HepG2 (cell line): ENCODE data around the gene PRRT1B. TPM values are rescaled to one million over a fixed set of nuclear protein-coding genes. Genes with fewer than 3 reads are reported as not detected.

Experiments used
- EEA1 ChIP-seq: sonication (generic); formaldehyde crosslinking; IDR thresholded peaks from 2 replicates; pipeline ENCODE4 v1.5.1; 2020; ENCODE audit warnings: mild to moderate bottlenecking, missing genetic modification reagents, borderline replicate concordance
- GMEB2 ChIP-seq: IDR thresholded peaks from 2 replicates; pipeline ENCODE4 v1.6.1; 2016; ENCODE audit warnings: missing biosample characterization, missing genetic modification reagents, low read depth
- HNF1A ChIP-seq, 2 experiments: sonication (generic) in 1 of 2; formaldehyde crosslinking in 1 of 2; IDR thresholded peaks; 2 replicates each; pipeline versions ENCODE4 v1.4.0 to v1.6.1; 2016 to 2020; ENCODE audit warnings: borderline replicate concordance in 1 of 2, low read depth in 1 of 2, mild to moderate bottlenecking in 1 of 2, missing genetic modification reagents in 1 of 2
- KLF13 ChIP-seq: sonication (generic); formaldehyde crosslinking; IDR thresholded peaks from 2 replicates; pipeline ENCODE4 v1.4.0; 2020; ENCODE audit warnings: mild to moderate bottlenecking, missing genetic modification reagents
- MBNL3 ChIP-seq: fragments of 250-450 bp; sonication (Bioruptor Pico); conservative IDR thresholded peaks from 2 replicates; pipeline ENCODE4 v1.8.0; 2022; ENCODE audit warnings: mild to moderate bottlenecking, inconsistent platforms
- NONO ChIP-seq, 2 experiments: fragments of 450-650 bp in 1 of 2; sonication (generic) in 1 of 2; formaldehyde crosslinking in 1 of 2; IDR thresholded peaks in 1 of 2; conservative IDR thresholded peaks in 1 of 2; 2 replicates each; pipeline versions ENCODE4 v1.6.1 to v1.8.0; 2017 to 2022; ENCODE audit warnings: mild to moderate bottlenecking in 1 of 2, missing genetic modification reagents in 1 of 2, moderate library complexity in 1 of 2
- SMAD3 ChIP-seq: sonication (generic); formaldehyde crosslinking; IDR thresholded peaks from 2 replicates; pipeline ENCODE4 v1.4.0; 2020; ENCODE audit warnings: missing genetic modification reagents
- STAT6 ChIP-seq: sonication (generic); formaldehyde crosslinking; IDR thresholded peaks from 2 replicates; pipeline ENCODE4 v1.4.0; 2020; ENCODE audit warnings: missing genetic modification reagents, mild to moderate bottlenecking, borderline replicate concordance
- ZFP82 ChIP-seq: sonication (generic); formaldehyde crosslinking; IDR thresholded peaks from 2 replicates; pipeline ENCODE4 v1.5.1; 2020; ENCODE audit warnings: mild to moderate bottlenecking, missing genetic modification reagents, borderline replicate concordance
- ZNF276 ChIP-seq: sonication (generic); formaldehyde crosslinking; IDR thresholded peaks from 2 replicates; pipeline ENCODE4 v1.4.0; 2020; ENCODE audit warnings: mild to moderate bottlenecking, low read depth, missing genetic modification reagents
- polyA plus RNA-seq, 8 experiments: library from polyadenylated mRNA; depleted of rRNA in 3 of 8; stranded (reverse) in 7 of 8; unstranded in 1 of 8; fragments of >200 nt; fragmentation: Illumina TruSeq in 4 of 8; extraction: Trizol in 4 of 8; gene quantifications; 2 replicates each; pipeline versions ENCODE4 v1.2.1 to v1.2.3, GENCODE V29; 2011 to 2016; ENCODE audit warnings: low read depth in 4 of 8, missing spikeins in 1 of 8, mixed read lengths in 1 of 8; ENCODE audit not compliant: insufficient read depth in 1 of 8
- total RNA-seq, 5 experiments: library from RNA; depleted of rRNA; stranded (reverse); fragments of >200 nt; fragmentation: Illumina TruSeq; extraction: Trizol; gene quantifications; 2 replicates each; pipeline ENCODE4 v1.2.3, GENCODE V29; 2016; ENCODE audit warnings: low read depth in 1 of 5
- TF ChIP-seq, protein P1 (sequence below): sonication (generic); formaldehyde crosslinking; IDR thresholded peaks from 2 replicates; pipeline ENCODE4 v1.8.1; 2022; ENCODE audit warnings: low read depth, mild to moderate bottlenecking, missing genetic modification reagents
- TF ChIP-seq, protein P2 (sequence below): IDR thresholded peaks from 2 replicates; pipeline ENCODE4 v1.6.1; 2012; ENCODE audit warnings: inconsistent platforms

Gene PRRT1B
- total and polyA plus RNA-seq, 2 of the 13 experiments (the other 11 are each of a cell fraction or from before 2014, with no cell fraction given) = not detected

GRCh38 chr9:131502781-131503625 is 42.3 kb upstream of the PRRT1B start, which contains the start of gene POMT1 (continued):
- no peak for TF ChIP-seq NONO (IDR thresholded peaks at IDR 0.05)
- peak; percentile 89 for TF ChIP-seq NONO (CRISPR knock-in tag; conservative IDR thresholded peaks at IDR 0.05)
- no peak for TF ChIP-seq GMEB2 (CRISPR knock-in tag)
- TF ChIP-seq, protein P1, sequence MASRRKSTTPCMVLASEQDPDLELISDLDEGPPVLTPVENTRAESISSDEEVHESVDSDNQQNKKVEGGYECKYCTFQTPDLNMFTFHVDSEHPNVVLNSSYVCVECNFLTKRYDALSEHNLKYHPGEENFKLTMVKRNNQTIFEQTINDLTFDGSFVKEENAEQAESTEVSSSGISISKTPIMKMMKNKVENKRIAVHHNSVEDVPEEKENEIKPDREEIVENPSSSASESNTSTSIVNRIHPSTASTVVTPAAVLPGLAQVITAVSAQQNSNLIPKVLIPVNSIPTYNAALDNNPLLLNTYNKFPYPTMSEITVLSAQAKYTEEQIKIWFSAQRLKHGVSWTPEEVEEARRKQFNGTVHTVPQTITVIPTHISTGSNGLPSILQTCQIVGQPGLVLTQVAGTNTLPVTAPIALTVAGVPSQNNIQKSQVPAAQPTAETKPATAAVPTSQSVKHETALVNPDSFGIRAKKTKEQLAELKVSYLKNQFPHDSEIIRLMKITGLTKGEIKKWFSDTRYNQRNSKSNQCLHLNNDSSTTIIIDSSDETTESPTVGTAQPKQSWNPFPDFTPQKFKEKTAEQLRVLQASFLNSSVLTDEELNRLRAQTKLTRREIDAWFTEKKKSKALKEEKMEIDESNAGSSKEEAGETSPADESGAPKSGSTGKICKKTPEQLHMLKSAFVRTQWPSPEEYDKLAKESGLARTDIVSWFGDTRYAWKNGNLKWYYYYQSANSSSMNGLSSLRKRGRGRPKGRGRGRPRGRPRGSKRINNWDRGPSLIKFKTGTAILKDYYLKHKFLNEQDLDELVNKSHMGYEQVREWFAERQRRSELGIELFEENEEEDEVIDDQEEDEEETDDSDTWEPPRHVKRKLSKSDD (CRISPR knock-in tag) = peak; percentile 57; the same call in 1 of the 2 replicates
- peak; percentile 77; the same call in 1 of the 2 replicates for TF ChIP-seq KLF13 (CRISPR knock-in tag)
- TF ChIP-seq EEA1 (CRISPR knock-in tag) = no peak
- TF ChIP-seq SMAD3 = no peak
- TF ChIP-seq ZFP82 (CRISPR knock-in tag) = peak; percentile 57; the same call in 1 of the 2 replicates
- no peak for TF ChIP-seq MBNL3 (CRISPR knock-in tag)
- TF ChIP-seq, protein P2, sequence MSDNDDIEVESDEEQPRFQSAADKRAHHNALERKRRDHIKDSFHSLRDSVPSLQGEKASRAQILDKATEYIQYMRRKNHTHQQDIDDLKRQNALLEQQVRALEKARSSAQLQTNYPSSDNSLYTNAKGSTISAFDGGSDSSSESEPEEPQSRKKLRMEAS = peak; percentile 84
- TF ChIP-seq STAT6 (CRISPR knock-in tag) = no peak
- no peak for TF ChIP-seq ZNF276 (CRISPR knock-in tag)
- no peak for TF ChIP-seq HNF1A (IDR thresholded peaks at IDR 0.05; ENCODE audit: low read depth)
- TF ChIP-seq HNF1A (CRISPR knock-in tag; IDR thresholded peaks at IDR 0.05; ENCODE audit: borderline replicate concordance) = peak; percentile 70
